ENCODE results near the gene TLR4.

TLR4 gene

GRCh38 chr9:117714282-117714681 is 10.1 kb downstream of the TLR4 start:
- DNase-seq: no peak

GRCh38 chr9:117715411-117715989 is 11.3 kb downstream of the TLR4 start:
- DNase-seq: no peak

- no peak for DNase-seq
Measured at GRCh38 chr9:117718085-117718484, 13.9 kb downstream of the TLR4 start.

- no peak for DNase-seq
Measured at GRCh38 chr9:117718701-117719100, 14.5 kb downstream of the TLR4 start.

- no peak for DNase-seq
Measured at GRCh38 chr9:117719161-117719920, 15.1 kb downstream of the TLR4 start.

- no peak for DNase-seq
Measured at GRCh38 chr9:117720066-117720465, 15.9 kb downstream of the TLR4 start.

GRCh38 chr9:117720555-117720954 is 16.4 kb downstream of the TLR4 start:
- no peak for DNase-seq

- DNase-seq: no peak
Measured at GRCh38 chr9:117720987-117721386, 16.8 kb downstream of the TLR4 start.

GRCh38 chr9:117722108-117722761 is 18.0 kb downstream of the TLR4 start:
- no peak for DNase-seq

GRCh38 chr9:117723986-117724625 is 19.9 kb downstream of the TLR4 start:
- DNase-seq: no peak

- no peak for DNase-seq
Measured at GRCh38 chr9:117725426-117725887, 21.3 kb downstream of the TLR4 start.

GRCh38 chr9:117729375-117729774 is 25.2 kb downstream of the TLR4 start:
- DNase-seq: no peak

GRCh38 chr9:117732494-117732893 is 28.3 kb downstream of the TLR4 start:
- DNase-seq: no peak

- no peak for DNase-seq
Measured at GRCh38 chr9:117733465-117733864, 29.3 kb downstream of the TLR4 start.

- no peak for DNase-seq
Measured at GRCh38 chr9:117734082-117734481, 29.9 kb downstream of the TLR4 start.

GRCh38 chr9:117734523-117735314 is 30.5 kb downstream of the TLR4 start:
- no peak for DNase-seq

GRCh38 chr9:117737721-117738226 is 33.6 kb downstream of the TLR4 start:
- peak in 52 of 56 donors; percentile 10 to 85 (median 55) for DNase-seq

- no peak for DNase-seq
Measured at GRCh38 chr9:117739206-117739605, 35.0 kb downstream of the TLR4 start.

GRCh38 chr9:117739624-117740347 is 35.6 kb downstream of the TLR4 start:
- DNase-seq: peak in 12 of 56 donors; percentile 5 to 40 (median 24)

- DNase-seq: no peak
Measured at GRCh38 chr9:117742131-117742530, 37.9 kb downstream of the TLR4 start.

Measured in nucleus accumbens (tissue), 56 donors.